ENCODE data around the gene SHC3.

The SHC3 gene

GRCh38 chr9:89116064-89116804 is 62.4 kb downstream of the SHC3 start:
- no peak overlapping the region for H3K14ac ChIP-seq (ENCODE audit: low read length)
- no peak overlapping the region for H3K4ac ChIP-seq (ENCODE audit: low read depth, low read length)
- H3K9ac ChIP-seq (ENCODE audit: low read length) = no peak overlapping the region
- H4K8ac ChIP-seq (ENCODE audit: low read depth, low read length) = no peak overlapping the region
- no peaks in the 10 kb centered on the region for H3K79me2 ChIP-seq (ENCODE audit: control insufficient read depth, insufficient read depth, low read length, poor library complexity)
- H3K4me3 ChIP-seq (ENCODE audit: low read depth, low read length) = no peak overlapping the region
- no peaks in the 10 kb centered on the region for H3K9me3 ChIP-seq (ENCODE audit: insufficient read depth, low read depth, low read length)
- H3K18ac ChIP-seq (ENCODE audit: low read length) = no peak overlapping the region
- no peak overlapping the region for H2AFZ ChIP-seq (ENCODE audit: insufficient read depth, low read length, poor library complexity)
- H4K91ac ChIP-seq (ENCODE audit: low read depth, low read length) = no peak overlapping the region
- H2AK5ac ChIP-seq (ENCODE audit: low read length) = no peak overlapping the region
- no CpG with 5 or more reads among the region's 8 CpGs for WGBS (ENCODE audit: extremely low coverage, insufficient coverage, insufficient read length)
- no peaks in the 10 kb centered on the region for H3K79me1 ChIP-seq (ENCODE audit: low read length)
- H3K4me2 ChIP-seq (ENCODE audit: low read length) = no peak overlapping the region
- no peaks in the 10 kb centered on the region for H3K27me3 ChIP-seq (ENCODE audit: insufficient read depth, low read length)
- H3K36me3 ChIP-seq (ENCODE audit: control insufficient read depth in 1 of 2, insufficient read depth in 2 of 2, low read length in 2 of 2) = no peaks in the 10 kb centered on the region
- H2BK120ac ChIP-seq (ENCODE audit: insufficient read depth, low read length, poor library complexity) = no peak overlapping the region
- H3K23ac ChIP-seq (ENCODE audit: low read length) = no peak overlapping the region
- DNase-seq = peak; percentile 77 to 97
- no peak overlapping the region for H2BK5ac ChIP-seq (ENCODE audit: low read depth, low read length, poor library complexity)
- H3K4me1 ChIP-seq (ENCODE audit: control insufficient read depth in 1 of 2, insufficient read depth in 2 of 2, low read length in 2 of 2) = no peaks in the 10 kb centered on the region
- no peak overlapping the region for H3K27ac ChIP-seq (ENCODE audit: low read depth, low read length)
- no peak overlapping the region for H2BK12ac ChIP-seq (ENCODE audit: low read length)
- H4K12ac ChIP-seq (ENCODE audit: low read depth, low read length) = no peak overlapping the region

GRCh38 chr9:89115426-89115825 is 63.2 kb downstream of the SHC3 start:
- no peak overlapping the region for H3K4me3 ChIP-seq (ENCODE audit: low read depth, low read length)
- no peaks in the 10 kb centered on the region for H3K36me3 ChIP-seq (ENCODE audit: control insufficient read depth in 1 of 2, insufficient read depth in 2 of 2, low read length in 2 of 2)
- peak; percentile 61 to 85 for DNase-seq
- no peak overlapping the region for H3K18ac ChIP-seq (ENCODE audit: low read length)
- no peaks in the 10 kb centered on the region for H3K79me1 ChIP-seq (ENCODE audit: low read length)
- no peak overlapping the region for H4K91ac ChIP-seq (ENCODE audit: low read depth, low read length)
- H4K8ac ChIP-seq (ENCODE audit: low read depth, low read length) = no peak overlapping the region
- no peak overlapping the region for H2BK5ac ChIP-seq (ENCODE audit: low read depth, low read length, poor library complexity)
- whole genome bisulfite sequencing (ENCODE audit: extremely low coverage, insufficient coverage, insufficient read length) = no CpG with 5 or more reads among the region's 1 CpG
- no peak overlapping the region for H3K4me2 ChIP-seq (ENCODE audit: low read length)
- H2AK5ac ChIP-seq (ENCODE audit: low read length) = no peak overlapping the region
- no peak overlapping the region for H3K23ac ChIP-seq (ENCODE audit: low read length)
- no peak overlapping the region for H3K27ac ChIP-seq (ENCODE audit: low read depth, low read length)
- no peak overlapping the region for H2AFZ ChIP-seq (ENCODE audit: insufficient read depth, low read length, poor library complexity)
- H3K9ac ChIP-seq (ENCODE audit: low read length) = no peak overlapping the region
- H3K4me1 ChIP-seq (ENCODE audit: control insufficient read depth in 1 of 2, insufficient read depth in 2 of 2, low read length in 2 of 2) = no peaks in the 10 kb centered on the region
- H3K4ac ChIP-seq (ENCODE audit: low read depth, low read length) = no peak overlapping the region
- H3K27me3 ChIP-seq (ENCODE audit: insufficient read depth, low read length) = no peaks in the 10 kb centered on the region
- H2BK12ac ChIP-seq (ENCODE audit: low read length) = no peak overlapping the region
- H4K12ac ChIP-seq (ENCODE audit: low read depth, low read length) = no peak overlapping the region
- no peak overlapping the region for H2BK120ac ChIP-seq (ENCODE audit: insufficient read depth, low read length, poor library complexity)
- H3K14ac ChIP-seq (ENCODE audit: low read length) = no peak overlapping the region
- no peaks in the 10 kb centered on the region for H3K79me2 ChIP-seq (ENCODE audit: control insufficient read depth, insufficient read depth, low read length, poor library complexity)
- H3K9me3 ChIP-seq (ENCODE audit: insufficient read depth, low read depth, low read length) = peaks cover 2% of the 10 kb centered on the region

- no peaks in the 10 kb centered on the region for H3K4me1 ChIP-seq (ENCODE audit: control insufficient read depth in 1 of 2, insufficient read depth in 2 of 2, low read length in 2 of 2)
- H2BK12ac ChIP-seq (ENCODE audit: low read length) = no peak overlapping the region
- no peaks in the 10 kb centered on the region for H3K79me2 ChIP-seq (ENCODE audit: control insufficient read depth, insufficient read depth, low read length, poor library complexity)
- no peaks in the 10 kb centered on the region for H3K79me1 ChIP-seq (ENCODE audit: low read length)
- no peak overlapping the region for H3K4me2 ChIP-seq (ENCODE audit: low read length)
- peak; percentile 56 to 77 for DNase-seq
- peaks cover 2% of the 10 kb centered on the region for H3K9me3 ChIP-seq (ENCODE audit: insufficient read depth, low read depth, low read length)
- no CpG with 5 or more reads among the region's 4 CpGs for WGBS (ENCODE audit: extremely low coverage, insufficient coverage, insufficient read length)
- no peak overlapping the region for H3K4ac ChIP-seq (ENCODE audit: low read depth, low read length)
- H2AK5ac ChIP-seq (ENCODE audit: low read length) = no peak overlapping the region
- H2BK5ac ChIP-seq (ENCODE audit: low read depth, low read length, poor library complexity) = no peak overlapping the region
- H4K8ac ChIP-seq (ENCODE audit: low read depth, low read length) = no peak overlapping the region
- no peak overlapping the region for H3K14ac ChIP-seq (ENCODE audit: low read length)
- H2BK120ac ChIP-seq (ENCODE audit: insufficient read depth, low read length, poor library complexity) = no peak overlapping the region
- no peak overlapping the region for H3K23ac ChIP-seq (ENCODE audit: low read length)
- no peak overlapping the region for H3K4me3 ChIP-seq (ENCODE audit: low read depth, low read length)
- no peak overlapping the region for H4K12ac ChIP-seq (ENCODE audit: low read depth, low read length)
- H2AFZ ChIP-seq (ENCODE audit: insufficient read depth, low read length, poor library complexity) = no peak overlapping the region
- H4K91ac ChIP-seq (ENCODE audit: low read depth, low read length) = no peak overlapping the region
- H3K27me3 ChIP-seq (ENCODE audit: insufficient read depth, low read length) = no peaks in the 10 kb centered on the region
- H3K9ac ChIP-seq (ENCODE audit: low read length) = no peak overlapping the region
- H3K36me3 ChIP-seq (ENCODE audit: control insufficient read depth in 1 of 2, insufficient read depth in 2 of 2, low read length in 2 of 2) = no peaks in the 10 kb centered on the region
- no peak overlapping the region for H3K18ac ChIP-seq (ENCODE audit: low read length)
- no peak overlapping the region for H3K27ac ChIP-seq (ENCODE audit: low read depth, low read length)
Measured at GRCh38 chr9:89114741-89115140, 63.9 kb downstream of the SHC3 start.

- H2AK5ac ChIP-seq (ENCODE audit: low read length) = no peak overlapping the region
- no peaks in the 10 kb centered on the region for H3K4me1 ChIP-seq (ENCODE audit: control insufficient read depth in 1 of 2, insufficient read depth in 2 of 2, low read length in 2 of 2)
- no peaks in the 10 kb centered on the region for H3K79me1 ChIP-seq (ENCODE audit: low read length)
- no peak overlapping the region for H2BK120ac ChIP-seq (ENCODE audit: insufficient read depth, low read length, poor library complexity)
- H2BK5ac ChIP-seq (ENCODE audit: low read depth, low read length, poor library complexity) = no peak overlapping the region
- no peaks in the 10 kb centered on the region for H3K79me2 ChIP-seq (ENCODE audit: control insufficient read depth, insufficient read depth, low read length, poor library complexity)
- no peak overlapping the region for H3K23ac ChIP-seq (ENCODE audit: low read length)
- no peak overlapping the region for H2AFZ ChIP-seq (ENCODE audit: insufficient read depth, low read length, poor library complexity)
- no peak overlapping the region for H3K18ac ChIP-seq (ENCODE audit: low read length)
- no peak overlapping the region for H3K27ac ChIP-seq (ENCODE audit: low read depth, low read length)
- H3K4me2 ChIP-seq (ENCODE audit: low read length) = no peak overlapping the region
- H3K9me3 ChIP-seq (ENCODE audit: insufficient read depth, low read depth, low read length) = peaks cover 4% of the 10 kb centered on the region
- no peak overlapping the region for H3K9ac ChIP-seq (ENCODE audit: low read length)
- peak; percentile 73 to 94 for DNase-seq
- H2BK12ac ChIP-seq (ENCODE audit: low read length) = no peak overlapping the region
- no peak overlapping the region for H3K4ac ChIP-seq (ENCODE audit: low read depth, low read length)
- WGBS (ENCODE audit: extremely low coverage, insufficient coverage, insufficient read length) = no CpG with 5 or more reads among the region's 4 CpGs
- no peak overlapping the region for H3K14ac ChIP-seq (ENCODE audit: low read length)
- no peaks in the 10 kb centered on the region for H3K27me3 ChIP-seq (ENCODE audit: insufficient read depth, low read length)
- no peak overlapping the region for H4K12ac ChIP-seq (ENCODE audit: low read depth, low read length)
- H4K91ac ChIP-seq (ENCODE audit: low read depth, low read length) = no peak overlapping the region
- no peak overlapping the region for H4K8ac ChIP-seq (ENCODE audit: low read depth, low read length)
- no peak overlapping the region for H3K4me3 ChIP-seq (ENCODE audit: low read depth, low read length)
- no peaks in the 10 kb centered on the region for H3K36me3 ChIP-seq (ENCODE audit: control insufficient read depth in 1 of 2, insufficient read depth in 2 of 2, low read length in 2 of 2)
Measured at GRCh38 chr9:89113851-89114250, 64.8 kb downstream of the SHC3 start.

Data from trophoblast cell (in vitro differentiated cells and primary cell).